PC-3 (cell line): Measurements from ENCODE around the gene CSMD2. TPM values are rescaled to one million over a fixed set of nuclear protein-coding genes. Genes with fewer than 3 reads are reported as not detected.

Experiments used
- ATAC-seq: fragments of 200-7000 bp; cut with Tn5 transposase; 2 replicates; pipeline ENCODE4 v1.9.1; 2020; ENCODE audit warnings: mild to moderate bottlenecking, moderate library complexity
- BruUV-seq: library from RNA; stranded (reverse); fragments of 400-500 nt; replicated peaks from 2 replicates; lab custom pipeline; 2021; lab: Mats Ljungman, UMichigan
- CTCF ChIA-PET: fragments of 300-600 bp; sonication (Branson Sonifier 250); formaldehyde crosslinking; loops from one replicate; lab custom pipeline; 2022; ENCODE audit warnings: antibody characterized with exemption; lab: Charles Lee
- POLR2A ChIA-PET: fragments of 300-600 bp; sonication (Branson Sonifier 250); formaldehyde crosslinking; loops from one replicate; lab custom pipeline; 2022; ENCODE audit warnings: antibody characterized with exemption; ENCODE audit not compliant: unreplicated experiment; lab: Charles Lee
- DNase-seq: peaks from one replicate; pipeline ENCODE4 v3.0.0-alpha.2; 2015
- H2AFZ ChIP-seq: fragments of 300-600 bp; sonication (generic); 2 replicates; pipeline ENCODE4 v1.6.0; 2016; ENCODE audit warnings: antibody characterized with exemption, low read length
- H3F3A ChIP-seq: fragments of 300-600 bp; sonication (generic); one replicate; pipeline ENCODE4 v1.6.0; 2017; ENCODE audit warnings: antibody characterized with exemption, low read length, control low read depth, mild to moderate bottlenecking; ENCODE audit not compliant: unreplicated experiment
- H3K27ac ChIP-seq: fragments of 300-600 bp; sonication (generic); 2 replicates; pipeline ENCODE4 v1.5.1; 2016; ENCODE audit warnings: mild to moderate bottlenecking, low read length
- H3K27me3 ChIP-seq: fragments of 300-600 bp; sonication (generic); 2 replicates; pipeline ENCODE4 v1.6.1; 2016; ENCODE audit warnings: low read length, mixed read lengths
- H3K36me3 ChIP-seq: fragments of 300-600 bp; sonication (generic); 2 replicates; pipeline ENCODE4 v1.6.1; 2016; ENCODE audit warnings: low read depth, mixed run types, low read length, mixed read lengths
- H3K4me1 ChIP-seq: fragments of 300-600 bp; sonication (generic); 2 replicates; pipeline ENCODE4 v1.5.1; 2016; ENCODE audit warnings: low read length; ENCODE audit not compliant: insufficient read depth
- H3K4me2 ChIP-seq: fragments of 300-600 bp; sonication (generic); 2 replicates; pipeline ENCODE4 v1.6.0; 2016; ENCODE audit warnings: low read length
- H3K4me3 ChIP-seq: fragments of 300-600 bp; sonication (generic); 2 replicates; pipeline ENCODE4 v1.5.1; 2016; ENCODE audit warnings: mild to moderate bottlenecking, low read length, mixed read lengths
- H3K79me2 ChIP-seq: fragments of 300-600 bp; sonication (generic); 2 replicates; pipeline ENCODE4 v1.6.1; 2017; ENCODE audit warnings: low read length, mixed read lengths
- H3K9ac ChIP-seq: fragments of 300-600 bp; sonication (generic); 2 replicates; pipeline ENCODE4 v1.6.0; 2016; ENCODE audit warnings: mild to moderate bottlenecking, low read length
- H3K9me2 ChIP-seq: fragments of 300-600 bp; sonication (generic); replicated peaks from 2 replicates; pipeline ENCODE4 v1.6.1; 2016; ENCODE audit warnings: mixed run types, low read length, mixed read lengths
- H3K9me3 ChIP-seq: fragments of 300-600 bp; sonication (generic); 2 replicates; pipeline ENCODE4 v1.6.1; 2016; ENCODE audit warnings: low read length, mixed read lengths
- H4K20me1 ChIP-seq: fragments of 300-600 bp; sonication (generic); 2 replicates; pipeline ENCODE4 v1.6.1; 2016; ENCODE audit warnings: low read length, mixed read lengths
- CTCF ChIP-seq: fragments of 300-600 bp; sonication (generic); conservative IDR thresholded peaks from 2 replicates; pipeline ENCODE4 v1.5.1; 2017; ENCODE audit warnings: antibody characterized with exemption, low read depth, mild to moderate bottlenecking, low read length
- EZH2 ChIP-seq: fragments of 300-600 bp; sonication (generic); IDR thresholded peaks from one replicate; pipeline ENCODE4 v1.6.1; 2017; ENCODE audit warnings: antibody characterized with exemption, mild to moderate bottlenecking, low read length; ENCODE audit not compliant: unreplicated experiment
- EZH2phosphoT487 ChIP-seq: fragments of 300-600 bp; sonication (generic); IDR thresholded peaks from 2 replicates; pipeline ENCODE4 v1.6.1; 2018; ENCODE audit warnings: mild to moderate bottlenecking, antibody characterized with exemption, low read length, borderline replicate concordance
- intact Hi-C: fragments of 100-400 bp; cut with micrococcal nuclease; formaldehyde crosslinking; loops from 2 replicates; pipeline ENCODE4 v1.9.0; 2023
- total RNA-seq: library from RNA; depleted of rRNA; stranded (reverse); fragments of >200 nt; gene quantifications from 2 replicates; pipeline ENCODE4 v1.2.3, GENCODE V29; 2014

The CSMD2 gene
- total RNA-seq, 1 experiment from 2014 or later, result not detected

GRCh38 chr1:33762962-33763361 is 402.1 kb downstream of the CSMD2 start:
- H4K20me1 ChIP-seq, result no peaks in the 10 kb centered on the region
- intact Hi-C loops, result no loop called here
- H3K79me2 ChIP-seq, result no peaks in the 10 kb centered on the region
- no peaks in the 10 kb centered on the region for H3F3A ChIP-seq
- BruUV-seq, result no TSS peak
- CTCF ChIA-PET, result no interaction called here
- H3K36me3 ChIP-seq, result no peaks in the 10 kb centered on the region
- no peaks in the 10 kb centered on the region for H3K9me2 ChIP-seq
- no peak overlapping the region for H3K4me2 ChIP-seq
- no peaks in the 10 kb centered on the region for H3K27me3 ChIP-seq
- no peaks in the 10 kb centered on the region; the same call in 1 of the 2 replicates for H3K4me1 ChIP-seq
- no peaks in the 10 kb centered on the region for H3K9me3 ChIP-seq
- no peak for DNase-seq
- POLR2A ChIA-PET, result no interaction called here
- no peak overlapping the region for H3K9ac ChIP-seq
- no peak for ATAC-seq
- no peak for TF ChIP-seq CTCF
- TF ChIP-seq EZH2phosphoT487, result no peak
- TF ChIP-seq EZH2, result no peak
- H2AFZ ChIP-seq, result no peak overlapping the region
- no peak overlapping the region for H3K27ac ChIP-seq
- no peak overlapping the region for H3K4me3 ChIP-seq

- ATAC-seq (no peak), DNase-seq (no peak)
- ChIA-PET CTCF (no interaction called here), POLR2A (no interaction called here)
- no peaks in the 10 kb centered on the region for H3K9me2 ChIP-seq
- no peaks in the 10 kb centered on the region for H4K20me1 ChIP-seq
- no peak overlapping the region for H3K4me3 ChIP-seq
- no peak overlapping the region for H2AFZ ChIP-seq
- TF ChIP-seq EZH2phosphoT487 (no peak), CTCF (no peak), EZH2 (no peak)
- no peak overlapping the region for H3K4me2 ChIP-seq
- no peak overlapping the region for H3K27ac ChIP-seq
- no peaks in the 10 kb centered on the region for H3K79me2 ChIP-seq
- no peaks in the 10 kb centered on the region for H3K27me3 ChIP-seq
- H3K9ac ChIP-seq, result no peak overlapping the region
- H3K9me3 ChIP-seq, result no peaks in the 10 kb centered on the region
- H3F3A ChIP-seq, result no peaks in the 10 kb centered on the region
- intact Hi-C loops, result no loop called here
- no peaks in the 10 kb centered on the region for H3K36me3 ChIP-seq
- BruUV-seq, result no TSS peak
- no peaks in the 10 kb centered on the region; the same call in 1 of the 2 replicates for H3K4me1 ChIP-seq
Measured at GRCh38 chr1:33762109-33762830, 402.8 kb downstream of the CSMD2 start.

GRCh38 chr1:33758698-33759097 is 406.3 kb downstream of the CSMD2 start:
- BruUV-seq, result no TSS peak
- no peaks in the 10 kb centered on the region for H3K9me2 ChIP-seq
- H3K36me3 ChIP-seq, result no peaks in the 10 kb centered on the region
- TF ChIP-seq EZH2phosphoT487, result no peak
- TF ChIP-seq EZH2, result no peak
- TF ChIP-seq CTCF, result no peak
- intact Hi-C loops, result no loop called here
- H3K27ac ChIP-seq, result no peak overlapping the region
- no peak overlapping the region for H3K4me3 ChIP-seq
- H3K9ac ChIP-seq, result no peak overlapping the region
- DNase-seq (no peak), ATAC-seq (no peak)
- ChIA-PET POLR2A (no interaction called here), CTCF (no interaction called here)
- H3K9me3 ChIP-seq, result no peaks in the 10 kb centered on the region
- no peaks in the 10 kb centered on the region for H3K27me3 ChIP-seq
- no peaks in the 10 kb centered on the region; the same call in 1 of the 2 replicates for H3K4me1 ChIP-seq
- H4K20me1 ChIP-seq, result no peaks in the 10 kb centered on the region
- H3K79me2 ChIP-seq, result no peaks in the 10 kb centered on the region
- no peak overlapping the region for H2AFZ ChIP-seq
- no peaks in the 10 kb centered on the region for H3F3A ChIP-seq
- no peak overlapping the region for H3K4me2 ChIP-seq
